Lower leg skin (tissue), 4 donors: Measurements from ENCODE around the gene ZNF25. TPM values are rescaled to one million over a fixed set of nuclear protein-coding genes. Genes with fewer than 3 reads are reported as not detected.
"Not testable (repeated sequence)": the region's sequence is repeated elsewhere in the genome, so short reads cannot be mapped to it uniquely, and the experiment has no call there.

Experiments
- DNase-seq, 2 donors: peaks; one replicate each; pipeline ENCODE4 v3.0.0-alpha.2; 2019; ENCODE audit warnings: low spot score in 2 of 2
- H3K4me3 ChIP-seq: fragments of 200-600 bp; sonication (generic); 2 replicates; pipeline ENCODE4 v1.5.1; 2017; ENCODE audit warnings: mild to moderate bottlenecking, low read depth; ENCODE audit not compliant: poor library complexity, severe bottlenecking
- CTCF ChIP-seq, 3 donors: fragments of 450-650 bp; IDR thresholded peaks; one replicate each; pipeline ENCODE4 v1.5.1; 2016; ENCODE audit warnings: antibody characterized with exemption in 3 of 3, mild to moderate bottlenecking in 3 of 3, moderate library complexity in 2 of 3
- POLR2A ChIP-seq, 2 donors: fragments of 450-650 bp; IDR thresholded peaks; one replicate each; pipeline ENCODE4 v1.6.1; 2016 to 2017; ENCODE audit warnings: antibody characterized with exemption in 2 of 2, mild to moderate bottlenecking in 1 of 2, moderate library complexity in 1 of 2
- WGBS, 2 donors: methylation state at CpG; one replicate each; pipeline ENCODE4 v1.1.5; 2018; 5-methylcytosine and 5-hydroxymethylcytosine counted together
- intact Hi-C: fragments of 100-400 bp; cut with DNase I; formaldehyde crosslinking; loops from one replicate; pipeline ENCODE4 v1.15.0; 2023; ENCODE audit warnings: low total_unique reads
- total RNA-seq, 4 donors: library from RNA; depleted of rRNA; stranded (reverse); fragments of >200 nt; gene quantifications; one replicate each; pipeline ENCODE4 v1.1.0, GENCODE V29; 2016

The ZNF25 gene
- total RNA-seq: 1 to 10 TPM; 5.3 to 9.2 (median 7.7) TPM

- H3K4me3 ChIP-seq: peak within 1 kb of the TSS; percentile 86
- 0 to 1% methylated on average over 46 to 55 of the region's 66 CpGs for WGBS, 2 donors
- intact Hi-C loops: loop anchor here (10.0 kb wide), 1 partner anchor 119 kb away; the partner anchor contains the start of gene ZNF37A
- peak in 1 of 2 donors; percentile 56 for TF ChIP-seq POLR2A (IDR thresholded peaks at IDR 0.05)
- peak in 1 of 3 donors; percentile 86 for TF ChIP-seq CTCF (IDR thresholded peaks at IDR 0.05)
- peak; percentile 98 to 99 for DNase-seq
Observed at GRCh38 chr10:37976091-37976879, at the start of gene ZNF25. Gene ZNF25, minus strand, starts transcription at chr10:37976647. Its CDS starts 4,925 bp downstream, at chr10:37971722.

DNA sequence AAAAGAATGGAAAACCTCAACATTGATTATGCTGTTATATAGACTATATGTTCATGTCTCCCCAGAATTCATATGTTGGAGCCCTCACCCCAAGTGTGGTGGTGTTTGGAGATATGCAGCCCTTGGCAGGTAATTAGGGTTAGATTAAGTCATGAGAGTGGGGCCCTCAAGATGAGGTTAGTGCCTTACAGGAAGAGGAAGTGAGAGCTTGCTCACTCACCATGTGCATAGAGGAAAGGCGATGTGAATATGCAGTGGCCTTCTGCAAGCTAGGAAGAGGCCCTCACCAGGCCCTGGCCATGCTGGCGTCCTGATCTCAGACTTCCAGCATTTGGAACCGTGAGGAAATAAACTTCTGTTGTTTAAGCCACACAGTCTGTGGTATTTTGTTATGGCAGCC, 48.8 kb upstream of the ZNF25 start:
- 81 to 91% methylated on average over 3 of the region's 3 CpGs for WGBS, 2 donors
- DNase-seq: no peak
- intact Hi-C loops: no loop called here
- H3K4me3 ChIP-seq: no peak overlapping the region
- TF ChIP-seq CTCF (IDR thresholded peaks at IDR 0.05): no peak
- TF ChIP-seq POLR2A (IDR thresholded peaks at IDR 0.05): no peak

DNA sequence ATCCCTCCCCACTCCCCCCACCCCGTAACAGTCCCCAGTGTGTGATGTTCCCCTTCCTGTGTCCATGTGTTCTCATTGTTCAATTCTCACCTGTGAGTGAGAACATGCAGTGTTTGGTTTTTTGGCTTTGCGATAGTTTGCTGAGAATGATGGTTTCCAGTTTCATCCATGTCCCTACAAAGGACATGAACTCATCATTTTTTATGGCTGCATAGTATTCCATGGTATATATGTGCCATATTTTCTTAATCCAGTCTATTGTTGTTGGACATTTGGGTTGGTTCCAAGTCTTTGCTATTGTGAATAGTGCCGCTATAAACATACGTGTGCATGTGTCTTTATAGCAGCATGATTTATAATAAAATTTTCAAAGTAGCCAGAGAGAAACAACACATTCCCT, 42.7 kb upstream of the ZNF25 start:
- 48 to 49% methylated on average over 4 of the region's 4 CpGs for WGBS, 2 donors
- H3K4me3 ChIP-seq, intact Hi-C loops, DNase-seq: not testable (repeated sequence)

DNA sequence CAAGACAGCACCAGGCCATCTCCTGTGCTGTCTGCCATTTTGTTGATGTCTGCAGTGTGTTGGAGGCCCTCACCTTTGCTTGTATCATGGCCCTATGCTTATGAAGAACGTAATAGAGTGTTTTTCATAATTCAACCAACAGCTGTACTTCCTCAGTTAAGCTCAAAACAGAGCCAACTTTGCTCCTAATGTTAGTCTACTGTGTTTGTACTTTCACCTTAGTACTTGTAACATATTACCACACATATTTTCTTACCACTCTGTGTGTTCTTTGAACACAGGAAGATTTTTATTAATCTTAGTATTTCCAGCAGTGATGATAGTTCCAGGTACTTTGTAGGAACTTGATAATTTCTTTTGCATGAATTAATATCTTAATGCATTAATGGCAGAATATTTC, 39.9 kb upstream of the ZNF25 start:
- no peak for TF ChIP-seq CTCF (IDR thresholded peaks at IDR 0.05)
- no peak for TF ChIP-seq POLR2A (IDR thresholded peaks at IDR 0.05)
- no peak for DNase-seq
- 86 to 90% methylated on average over 1 of the region's 1 CpG for WGBS, 2 donors
- no peak overlapping the region for H3K4me3 ChIP-seq
- intact Hi-C loops: no loop called here

- intact Hi-C loops: no loop called here
- H3K4me3 ChIP-seq: peak within 1 kb of the TSS; percentile 67
- 0% methylated on average over 23 to 46 of the region's 46 CpGs for WGBS, 2 donors
- TF ChIP-seq CTCF (IDR thresholded peaks at IDR 0.05) (no peak), POLR2A (IDR thresholded peaks at IDR 0.05) (no peak)
- DNase-seq: peak; percentile 86 to 97
Observed at GRCh38 chr10:38010119-38010903, 33.9 kb upstream of the ZNF25 start, which contains the start of gene ZNF33A. Gene ZNF33A, plus strand, starts transcription at chr10:38010675. Its CDS starts 1,667 bp downstream, at chr10:38012342.

DNA sequence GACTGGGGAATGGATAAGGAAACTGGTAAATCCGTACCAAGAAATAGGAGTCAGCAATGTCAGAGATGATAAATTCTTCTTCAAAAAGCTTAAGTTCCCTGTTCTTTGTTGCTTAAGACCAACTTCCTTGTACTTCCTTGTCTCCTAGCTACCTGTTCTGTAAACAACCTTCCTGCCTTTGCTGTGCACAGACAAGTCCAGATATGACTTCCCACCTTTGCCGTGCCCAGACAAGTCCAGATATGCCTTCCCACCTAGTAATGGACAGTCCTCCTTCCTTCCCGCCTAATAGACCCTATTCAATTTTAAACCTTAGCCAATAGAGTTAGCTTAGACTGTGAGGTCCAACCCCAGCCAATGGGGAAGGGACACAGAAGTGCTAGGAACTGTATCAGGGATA, 31.5 kb upstream of the ZNF25 start:
- no peak overlapping the region for H3K4me3 ChIP-seq
- DNase-seq: no peak
- WGBS, 2 donors: 57 to 63% methylated on average over 3 of the region's 3 CpGs
- intact Hi-C loops: no loop called here
- no peak for TF ChIP-seq POLR2A (IDR thresholded peaks at IDR 0.05)
- TF ChIP-seq CTCF (IDR thresholded peaks at IDR 0.05): no peak
